HEK293T (cell line): ENCODE results near the gene ELP1.
"Not testable (repeated sequence)": the region's sequence is repeated elsewhere in the genome, so short reads cannot be mapped to it uniquely, and the experiment has no call there.

Experiments used
- CTCF ChIA-PET: fragments of 350-600 bp; formaldehyde crosslinking; extraction: SDS; loops from one replicate; lab custom pipeline; 2021; ENCODE audit warnings: antibody characterized with exemption, inconsistent platforms; lab: Yijun Ruan, JAX
- POLR2A ChIA-PET: fragments of 350-600 bp; formaldehyde crosslinking; extraction: SDS; loops from one replicate; lab custom pipeline; 2020; ENCODE audit warnings: antibody characterized with exemption, inconsistent platforms; lab: Yijun Ruan, JAX
- DNase-seq: peaks from one replicate; pipeline ENCODE4 v3.0.0; 2012; ENCODE audit warnings: mixed read lengths; ENCODE audit errors: extremely low spot score
- ARNT ChIP-seq: fragments of 450-650 bp; IDR thresholded peaks from 2 replicates; pipeline ENCODE4 v1.6.1; 2017; ENCODE audit warnings: mild to moderate bottlenecking
- BHLHE40 ChIP-seq: fragments of 450-650 bp; IDR thresholded peaks from 2 replicates; pipeline ENCODE4 v1.6.1; 2016; ENCODE audit warnings: mild to moderate bottlenecking, moderate library complexity, borderline replicate concordance
- CTBP1 ChIP-seq: fragments of 450-650 bp; IDR thresholded peaks from 2 replicates; pipeline ENCODE4 v1.6.1; 2016; ENCODE audit warnings: borderline replicate concordance
- ELF4 ChIP-seq: fragments of 450-650 bp; IDR thresholded peaks from 2 replicates; pipeline ENCODE4 v1.6.1; 2017; ENCODE audit warnings: antibody characterized with exemption
- FOXA1 ChIP-seq: fragments of 450-650 bp; IDR thresholded peaks from 2 replicates; pipeline ENCODE4 v1.6.1; 2016; ENCODE audit warnings: mild to moderate bottlenecking
- FOXK2 ChIP-seq: fragments of 450-650 bp; IDR thresholded peaks from 2 replicates; pipeline ENCODE4 v1.6.1; 2016; ENCODE audit warnings: mild to moderate bottlenecking
- FOXM1 ChIP-seq: fragments of 450-650 bp; IDR thresholded peaks from 2 replicates; pipeline ENCODE4 v1.6.1; 2017; ENCODE audit warnings: mild to moderate bottlenecking, borderline replicate concordance
- HDGF ChIP-seq: fragments of 450-650 bp; IDR thresholded peaks from 2 replicates; pipeline ENCODE4 v1.6.1; 2017; ENCODE audit warnings: antibody characterized with exemption, borderline replicate concordance
- L3MBTL2 ChIP-seq: fragments of 450-650 bp; conservative IDR thresholded peaks from 2 replicates; pipeline ENCODE4 v1.6.1; 2016; ENCODE audit warnings: mild to moderate bottlenecking
- LEF1 ChIP-seq: fragments of 450-650 bp; IDR thresholded peaks from 2 replicates; pipeline ENCODE4 v1.6.1; 2017; ENCODE audit warnings: mild to moderate bottlenecking, borderline replicate concordance
- NFRKB ChIP-seq: fragments of 450-650 bp; IDR thresholded peaks from 2 replicates; pipeline ENCODE4 v1.6.1; 2016; ENCODE audit warnings: mild to moderate bottlenecking, moderate library complexity
- SP1 ChIP-seq: fragments of 450-650 bp; IDR thresholded peaks from 2 replicates; pipeline ENCODE4 v1.6.1; 2017
- SUZ12 ChIP-seq: fragments of 450-650 bp; IDR thresholded peaks from 2 replicates; pipeline ENCODE4 v1.6.1; 2016; ENCODE audit warnings: mild to moderate bottlenecking
- TARDBP ChIP-seq: fragments of 450-650 bp; IDR thresholded peaks from 2 replicates; pipeline ENCODE4 v1.6.1; 2016
- ZNF384 ChIP-seq: fragments of 450-650 bp; IDR thresholded peaks from 2 replicates; pipeline ENCODE4 v1.6.1; 2016
- TF ChIP-seq, protein P1 (sequence below): fragments of 450-650 bp; IDR thresholded peaks from 2 replicates; pipeline ENCODE4 v1.6.1; 2016

Gene ELP1

DNA sequence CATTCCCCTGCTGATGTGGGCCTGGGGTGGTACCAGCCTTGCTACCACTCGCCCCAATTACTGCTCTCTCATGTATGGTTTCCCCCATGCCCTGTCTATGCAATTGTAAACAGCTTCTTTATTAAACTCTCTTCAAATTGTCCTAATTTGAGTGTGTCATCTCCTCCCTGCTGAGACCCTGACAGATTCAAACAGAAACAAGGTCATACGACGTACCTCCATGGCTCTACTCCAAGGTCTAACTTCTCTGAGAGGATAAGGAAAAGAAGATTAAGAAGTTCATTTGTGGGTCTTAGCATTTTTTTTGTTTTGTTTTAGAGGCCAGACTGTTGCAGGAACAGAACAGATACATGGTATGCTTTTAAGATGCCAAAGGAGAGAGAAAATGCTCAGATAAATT, 38.3 kb upstream of the ELP1 start:
- no peak for TF ChIP-seq L3MBTL2
- TF ChIP-seq HDGF: no peak
- TF ChIP-seq ELF4: no peak
- TF ChIP-seq BHLHE40: no peak
- no peak for TF ChIP-seq ARNT
- no peak for TF ChIP-seq FOXA1
- no peak for TF ChIP-seq FOXM1
- TF ChIP-seq SP1: no peak
- POLR2A ChIA-PET: no interaction called here

DNA sequence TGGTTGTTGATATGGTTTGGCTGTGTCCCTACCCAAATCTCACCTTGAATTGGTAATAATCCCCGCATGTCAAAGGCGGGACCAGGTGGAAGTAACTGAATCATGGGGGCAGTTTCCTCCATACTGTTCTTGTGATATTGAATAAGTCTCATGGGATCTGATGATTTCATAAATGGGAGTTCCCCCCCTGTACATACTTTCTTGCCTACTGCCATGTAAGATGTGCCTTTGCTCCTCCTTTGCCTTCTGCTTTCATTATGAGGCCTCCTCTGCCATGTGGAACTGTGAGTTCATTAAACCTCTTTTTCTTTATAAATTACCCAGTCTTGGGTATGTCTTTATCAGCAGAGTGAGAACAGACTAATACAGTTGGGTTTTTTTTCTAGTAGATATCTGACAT, 37.5 kb upstream of the ELP1 start:
- DNase-seq, CTCF ChIA-PET, POLR2A ChIA-PET: not testable (repeated sequence)

More for the DNA sequence above, 38.3 kb upstream of the ELP1 start:
- CTCF ChIA-PET: no interaction called here
- DNase-seq: no peak

DNA sequence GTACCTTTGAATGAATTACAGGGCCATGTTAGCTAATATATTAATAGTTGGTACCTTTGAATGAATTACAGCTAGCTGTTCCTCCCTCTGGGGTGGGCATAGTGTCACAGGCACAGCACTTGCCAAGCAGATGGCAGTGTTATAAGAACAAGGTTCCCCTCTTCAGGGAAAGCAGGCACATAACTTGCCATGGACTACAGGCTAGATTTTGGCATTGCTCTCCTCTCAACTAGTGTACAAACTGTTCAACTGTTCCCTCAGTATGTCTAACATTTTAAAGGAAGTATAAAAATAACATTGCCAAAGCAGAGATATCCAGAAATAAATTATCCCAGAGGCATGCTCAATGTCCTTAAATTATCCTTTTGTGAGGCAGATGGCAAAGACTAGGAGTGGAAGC, 34.0 kb upstream of the ELP1 start:
- TF ChIP-seq, protein P1, sequence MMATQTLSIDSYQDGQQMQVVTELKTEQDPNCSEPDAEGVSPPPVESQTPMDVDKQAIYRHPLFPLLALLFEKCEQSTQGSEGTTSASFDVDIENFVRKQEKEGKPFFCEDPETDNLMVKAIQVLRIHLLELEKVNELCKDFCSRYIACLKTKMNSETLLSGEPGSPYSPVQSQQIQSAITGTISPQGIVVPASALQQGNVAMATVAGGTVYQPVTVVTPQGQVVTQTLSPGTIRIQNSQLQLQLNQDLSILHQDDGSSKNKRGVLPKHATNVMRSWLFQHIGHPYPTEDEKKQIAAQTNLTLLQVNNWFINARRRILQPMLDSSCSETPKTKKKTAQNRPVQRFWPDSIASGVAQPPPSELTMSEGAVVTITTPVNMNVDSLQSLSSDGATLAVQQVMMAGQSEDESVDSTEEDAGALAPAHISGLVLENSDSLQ: no peak
- no peak for TF ChIP-seq FOXK2
- TF ChIP-seq L3MBTL2: no peak
- no peak for TF ChIP-seq HDGF
- no peak for TF ChIP-seq ELF4
- no peak for TF ChIP-seq BHLHE40
- no peak for TF ChIP-seq CTBP1
- TF ChIP-seq SP1: no peak
- no peak for TF ChIP-seq FOXM1
- no peak for TF ChIP-seq ARNT
- DNase-seq: no peak
- POLR2A ChIA-PET: no interaction called here
- CTCF ChIA-PET: interaction anchor here (0.6 kb wide), 2 partner anchors 14 to 26 kb away, joined by 3 read pairs; no protein-coding TSS in a partner anchor

DNA sequence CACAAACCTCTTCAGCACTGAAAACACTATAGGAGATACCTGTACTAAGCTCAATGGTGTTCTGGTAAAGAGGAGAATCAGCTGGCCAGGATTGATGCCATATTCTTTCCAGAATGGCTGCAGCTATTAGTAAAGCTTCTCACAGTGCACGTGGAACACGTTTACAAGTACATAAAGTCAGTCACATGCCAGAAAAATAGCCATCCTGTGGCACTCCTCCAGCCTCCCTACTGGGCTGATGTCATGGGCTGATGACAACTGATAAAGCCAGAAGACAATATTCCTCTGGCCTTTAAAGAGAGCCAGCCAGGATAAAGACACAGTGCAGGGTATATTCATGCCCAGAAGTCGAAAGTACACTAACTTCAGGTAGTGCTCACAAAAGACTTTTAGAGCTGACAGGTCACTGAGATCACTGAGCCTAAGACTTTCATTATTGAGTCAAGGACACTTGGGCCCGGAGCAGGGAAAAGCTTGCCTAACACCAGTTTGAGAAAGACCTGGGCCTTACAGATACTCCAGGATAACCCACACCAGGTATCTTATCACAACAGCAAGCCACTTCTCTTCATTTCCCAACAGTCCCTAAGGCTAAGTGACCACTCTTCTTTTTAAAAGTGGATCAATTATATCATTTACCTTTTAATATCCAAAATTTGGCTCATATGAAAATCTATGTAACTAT, 29.7 kb upstream of the ELP1 start:
- CTCF ChIA-PET: no interaction called here
- POLR2A ChIA-PET: no interaction called here
- peak; percentile 10 for DNase-seq
- TF ChIP-seq ARNT: no peak
- TF ChIP-seq L3MBTL2: no peak
- TF ChIP-seq BHLHE40: no peak
- no peak for TF ChIP-seq TARDBP
- no peak for TF ChIP-seq FOXA1
- no peak for TF ChIP-seq ELF4
- no peak for TF ChIP-seq SUZ12
- TF ChIP-seq FOXM1: no peak
- TF ChIP-seq NFRKB: no peak
- no peak for TF ChIP-seq CTBP1
- no peak for TF ChIP-seq SP1
- no peak for TF ChIP-seq FOXK2
- TF ChIP-seq HDGF: no peak

DNA sequence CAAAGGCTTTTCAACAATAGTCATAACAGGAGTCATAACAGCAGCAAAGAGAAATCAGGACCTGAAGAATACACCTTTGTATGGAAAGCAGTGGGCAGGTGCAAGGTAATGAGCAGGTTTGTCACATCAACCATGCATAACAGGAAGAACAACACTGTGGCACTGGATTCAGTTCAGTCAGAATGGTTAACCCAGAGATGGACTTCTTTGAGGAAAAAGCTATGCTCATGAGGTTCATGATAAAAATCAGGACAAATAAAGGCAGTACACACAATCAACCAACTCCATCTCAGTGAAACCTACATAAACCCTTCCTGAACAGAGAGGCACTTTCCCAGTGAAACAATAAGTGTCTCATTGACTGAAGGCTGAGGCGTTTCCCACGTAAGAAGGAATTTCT, 27.2 kb upstream of the ELP1 start:
- CTCF ChIA-PET: no interaction called here
- no peak for DNase-seq
- POLR2A ChIA-PET: no interaction called here
- no peak for TF ChIP-seq LEF1
- TF ChIP-seq FOXM1: no peak
- TF ChIP-seq SP1: no peak
- TF ChIP-seq NFRKB: no peak
- TF ChIP-seq CTBP1: no peak
- no peak for TF ChIP-seq ELF4
- no peak for TF ChIP-seq FOXA1
- no peak for TF ChIP-seq FOXK2
- TF ChIP-seq HDGF: no peak
- TF ChIP-seq ARNT: no peak
- TF ChIP-seq SUZ12: no peak
- no peak for TF ChIP-seq TARDBP
- TF ChIP-seq, protein P1: no peak
- no peak for TF ChIP-seq ZNF384
- no peak for TF ChIP-seq L3MBTL2
- TF ChIP-seq BHLHE40: no peak

DNA sequence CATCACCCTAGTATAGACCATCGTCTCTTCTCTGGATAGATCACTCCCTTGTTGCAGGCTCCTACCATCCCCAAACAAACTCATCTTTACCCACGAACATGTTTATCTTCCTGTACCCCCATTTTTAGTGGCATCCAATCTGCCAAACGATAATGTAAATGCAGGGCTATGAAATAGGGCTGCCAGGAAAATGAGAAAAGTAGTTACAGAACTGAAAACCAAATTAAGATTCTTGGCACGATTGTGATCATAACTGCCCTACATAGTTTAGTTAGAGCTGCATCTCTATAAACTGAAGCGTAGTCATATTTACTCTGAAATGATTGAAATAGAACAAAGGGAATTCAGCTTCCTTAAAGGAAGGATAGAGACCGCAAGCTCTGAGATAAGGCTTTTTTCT, 26.4 kb upstream of the ELP1 start:
- ChIA-PET POLR2A (no interaction called here), CTCF (interaction anchor here (1.3 kb wide), 1 partner anchor 9 kb away, joined by 3 read pairs; no protein-coding TSS in a partner anchor)
- DNase-seq: no peak
- no peak for TF ChIP-seq L3MBTL2

DNA sequence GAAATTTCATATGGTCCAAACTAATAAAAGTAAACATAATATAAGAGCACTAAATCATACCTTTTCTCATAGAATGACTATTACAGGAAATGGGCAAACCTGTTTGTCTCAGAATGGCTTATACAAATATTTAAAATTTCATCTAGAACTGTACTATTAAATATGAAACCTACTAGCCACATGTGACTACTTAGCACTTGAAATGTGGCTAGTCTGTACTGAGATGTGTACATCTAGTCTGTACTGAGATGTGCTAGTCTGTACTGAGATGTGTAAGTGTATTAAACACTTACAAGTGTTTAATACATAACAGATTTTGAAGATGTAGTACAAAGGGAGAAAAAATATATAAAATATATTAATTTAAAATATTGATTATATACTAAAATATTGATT, 22.7 kb upstream of the ELP1 start:
- POLR2A ChIA-PET: no interaction called here
- TF ChIP-seq SUZ12 (no peak), L3MBTL2 (no peak), SP1 (no peak), CTBP1 (no peak), NFRKB (no peak), FOXA1 (no peak), ELF4 (no peak), ZNF384 (no peak), TARDBP (no peak), FOXK2 (no peak), HDGF (no peak), FOXM1 (no peak)
- TF ChIP-seq, protein P1: no peak
- DNase-seq: no peak
- CTCF ChIA-PET: no interaction called here
